GM19025 (cell line): ENCODE measurements around the gene PCDHGB2.

Source experiments
- ATAC-seq: cut with Tn5 transposase; IDR thresholded peaks from one replicate; pipeline ENCODE4 v1.9.1; 2021; ENCODE audit warnings: mild to moderate bottlenecking, low read depth, moderate library complexity; ENCODE audit not compliant: unreplicated experiment

Gene PCDHGB2

GRCh38 chr5:141411575-141411974 is 51.8 kb downstream of the PCDHGB2 start:
- no peak for ATAC-seq
